Activated T-cell treated with anti-CD3 and anti-CD28 coated beads for 48 hours (primary cell): ENCODE data around the gene WNT3A.

Experiments
- DNase-seq: peaks from one replicate; pipeline ENCODE4 v3.0.0-alpha.2; 2020; ENCODE audit warnings: low read depth

The WNT3A gene

GRCh38 chr1:228084325-228084724 is 77.5 kb downstream of the WNT3A start:
- no peak for DNase-seq

- no peak for DNase-seq
These were observed 78.0 kb downstream of the WNT3A start for GRCh38 chr1:228084797-228085196.

DNA sequence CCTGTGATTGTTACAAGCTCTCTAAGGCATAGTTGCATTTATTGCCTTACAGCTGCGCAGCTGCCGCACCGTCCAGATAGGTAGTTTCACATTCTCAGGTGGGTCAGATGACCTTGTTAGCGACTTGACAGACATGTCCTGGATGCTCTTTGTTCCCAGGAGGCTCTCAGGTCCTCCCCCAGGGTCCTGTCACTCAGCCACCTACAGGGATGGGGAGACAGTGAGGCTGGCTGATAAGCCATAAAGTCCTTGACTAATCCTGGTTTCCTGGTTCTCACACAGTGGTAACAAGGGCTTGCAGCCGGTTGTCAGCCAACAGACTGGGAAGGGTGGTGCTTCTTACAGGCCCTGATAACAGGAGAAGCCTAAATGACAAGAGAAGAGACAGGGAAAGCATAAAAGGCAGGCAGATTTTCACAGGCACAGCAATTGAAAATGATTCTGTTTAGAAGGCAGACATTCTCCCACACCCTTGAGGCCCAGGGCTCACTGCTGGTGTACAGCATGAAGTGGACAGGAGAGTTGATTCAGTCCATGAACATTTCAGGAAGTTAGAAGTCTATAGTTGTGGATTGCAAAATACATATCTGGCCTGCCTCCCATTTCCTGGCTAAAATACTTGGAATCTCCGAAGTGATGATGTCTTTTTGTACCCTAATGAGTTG is 78.6 kb downstream of the WNT3A start:
- DNase-seq, result no peak

DNA sequence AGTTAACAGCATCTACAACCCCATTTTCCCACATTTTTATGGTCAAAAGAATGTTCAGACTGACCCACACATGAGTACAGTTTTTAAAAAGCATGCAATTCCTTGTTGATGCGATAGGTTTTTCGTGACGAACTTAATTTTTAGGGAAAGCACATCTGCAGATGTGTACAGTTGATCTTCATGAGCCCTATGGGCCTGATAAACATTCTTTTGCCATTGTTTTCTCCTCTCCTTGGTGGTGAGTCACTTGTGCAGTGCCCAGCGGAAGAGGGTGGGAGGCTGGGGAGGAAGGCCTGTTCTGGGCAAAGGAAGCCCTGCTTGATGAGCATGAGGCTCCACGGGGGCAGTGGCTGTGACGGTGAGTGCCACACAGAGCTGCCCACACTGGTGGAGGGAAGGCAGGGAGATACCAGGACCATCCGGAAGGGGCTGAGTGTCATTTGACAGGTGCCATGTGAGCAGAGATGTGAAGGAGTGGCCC is 81.0 kb downstream of the WNT3A start:
- DNase-seq, result no peak

DNA sequence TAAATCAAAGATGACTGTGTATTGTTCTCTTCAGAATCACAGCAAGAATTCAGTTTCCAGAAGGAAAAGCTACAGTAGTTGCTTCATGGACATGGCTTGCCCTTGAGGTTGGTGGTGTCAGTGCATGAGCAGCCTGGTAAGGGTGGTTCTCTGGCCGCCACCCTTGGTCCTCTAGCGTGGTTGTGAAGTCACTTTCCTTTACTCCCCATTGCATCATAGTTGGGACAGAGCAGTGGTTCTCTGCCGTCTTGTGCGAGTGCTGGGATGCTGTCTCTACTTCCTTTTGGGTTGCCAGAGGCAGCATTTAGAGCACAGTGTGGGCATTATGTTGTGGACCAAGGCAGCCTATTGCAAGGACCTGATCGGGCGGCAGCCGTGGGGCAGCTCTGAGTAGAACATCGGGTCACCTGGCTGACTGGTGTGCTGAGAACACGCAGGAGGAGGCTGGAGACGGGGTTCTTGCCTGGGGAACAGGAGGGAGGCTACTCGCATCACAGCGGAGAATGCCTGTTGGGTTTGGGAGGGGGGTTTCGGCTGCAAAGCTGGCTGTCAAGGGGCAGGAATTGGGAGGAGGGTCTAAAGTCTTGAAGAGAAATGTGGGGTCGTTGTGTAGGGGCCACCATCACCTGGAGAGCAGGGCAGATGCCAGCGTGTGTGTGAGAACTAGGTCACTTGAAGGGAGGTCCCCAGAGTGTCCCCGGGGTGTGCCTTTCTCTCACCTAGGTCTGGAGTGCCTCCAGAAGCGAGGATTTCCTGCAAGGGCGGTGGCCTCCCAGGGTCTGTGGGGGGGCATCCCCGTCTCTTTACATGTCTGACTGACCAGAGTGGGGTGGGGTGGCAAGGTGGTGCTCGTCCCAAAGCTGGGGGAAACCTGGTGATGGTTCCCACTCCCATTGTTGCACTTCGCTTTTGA is 82.0 kb downstream of the WNT3A start:
- no peak for DNase-seq

DNA sequence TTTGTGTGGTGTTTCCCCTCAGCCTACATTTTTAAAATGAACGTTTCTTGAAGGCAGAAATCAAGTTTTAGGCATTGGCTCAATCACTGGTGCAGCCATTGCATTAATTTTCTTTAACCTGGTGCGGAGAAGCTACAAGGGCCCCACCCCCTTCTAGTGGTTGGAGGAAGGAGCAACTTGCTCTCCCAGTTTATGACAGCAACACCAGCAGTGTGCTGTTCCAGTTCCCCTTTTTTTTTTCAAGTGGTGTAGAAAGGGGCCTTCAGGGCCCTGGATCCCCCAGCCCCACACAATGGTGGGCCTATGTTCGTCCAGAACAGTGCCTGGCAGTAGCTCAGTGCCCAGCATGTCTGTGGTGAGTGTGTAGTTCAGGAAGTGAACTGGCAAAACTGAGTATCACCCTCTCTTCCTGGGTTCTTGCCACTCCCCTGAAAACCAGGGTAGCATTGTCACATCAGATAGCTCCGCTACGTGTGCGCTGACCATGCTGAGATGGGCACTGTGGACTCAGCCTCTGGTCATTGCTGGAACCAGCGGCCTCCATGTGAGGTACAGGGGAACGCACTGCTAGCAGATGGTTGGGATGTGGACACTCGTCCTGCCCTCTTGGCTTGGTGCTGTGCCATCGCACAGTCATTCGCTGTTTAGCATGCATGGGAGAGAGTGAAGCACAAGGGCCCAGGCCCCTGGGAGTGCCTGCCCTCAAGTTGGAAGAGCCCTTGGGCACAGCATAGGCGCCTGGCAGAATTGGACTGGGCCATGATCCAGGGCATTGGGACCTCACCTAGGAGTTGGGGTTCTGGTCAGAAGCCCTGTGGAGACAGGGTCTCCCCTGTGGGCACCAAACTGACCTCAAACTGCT is 83.0 kb downstream of the WNT3A start:
- DNase-seq, result no peak

- no peak for DNase-seq
These were observed 83.8 kb downstream of the WNT3A start for GRCh38 chr1:228090613-228091081.

DNA sequence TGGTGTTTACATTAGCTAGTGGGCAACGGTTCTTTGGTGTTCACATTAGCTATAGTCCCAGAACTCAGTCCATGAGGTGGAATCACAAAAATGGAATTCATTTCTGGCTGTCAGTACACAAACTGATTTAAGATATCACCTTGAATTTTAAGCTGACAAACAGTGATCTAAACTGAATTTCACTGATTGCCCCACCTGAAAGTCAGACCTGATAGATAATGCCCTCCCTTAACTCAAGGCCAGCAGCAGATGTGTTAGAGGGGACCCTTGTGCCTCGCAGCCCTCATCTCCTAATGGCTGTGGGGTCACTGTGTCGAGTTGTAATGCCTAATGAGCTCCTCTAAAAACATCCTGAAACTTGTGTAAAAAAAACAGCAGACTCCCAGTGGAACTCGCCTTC is 84.3 kb downstream of the WNT3A start:
- DNase-seq, result no peak

DNA sequence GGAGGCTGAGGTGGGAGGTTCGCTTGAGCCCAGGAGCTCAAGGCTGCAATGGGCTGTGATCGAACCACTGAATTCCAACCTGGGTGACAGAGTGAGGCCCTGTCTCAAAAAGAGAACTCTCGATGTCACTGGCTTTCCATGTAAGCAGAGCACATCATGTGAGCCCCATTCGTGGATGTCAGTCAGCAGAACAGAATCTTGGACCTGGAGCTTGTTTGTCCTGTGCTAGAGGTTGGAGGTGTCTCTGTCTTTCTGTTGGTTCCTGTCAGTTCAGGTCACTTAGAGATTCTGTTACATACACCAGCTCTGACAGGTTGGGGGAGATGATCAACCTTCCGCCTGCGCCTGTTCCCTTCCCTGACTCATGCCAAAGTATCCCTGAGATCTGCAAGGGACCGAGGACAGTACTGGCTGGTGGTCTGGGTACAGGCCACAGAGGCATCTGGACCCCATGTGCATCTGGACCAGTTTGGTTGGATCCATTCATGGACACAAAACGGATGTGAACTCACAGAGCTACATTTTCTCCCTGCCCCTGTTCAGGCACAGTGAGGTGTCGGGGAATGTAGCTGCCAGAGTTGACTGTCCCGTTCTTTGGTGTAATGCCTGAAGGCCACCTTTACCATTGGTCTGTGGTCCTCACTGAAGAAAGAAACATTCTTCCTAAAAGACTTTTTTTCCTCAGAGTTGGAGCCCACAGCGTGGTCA is 85.7 kb downstream of the WNT3A start:
- DNase-seq, result no peak

DNA sequence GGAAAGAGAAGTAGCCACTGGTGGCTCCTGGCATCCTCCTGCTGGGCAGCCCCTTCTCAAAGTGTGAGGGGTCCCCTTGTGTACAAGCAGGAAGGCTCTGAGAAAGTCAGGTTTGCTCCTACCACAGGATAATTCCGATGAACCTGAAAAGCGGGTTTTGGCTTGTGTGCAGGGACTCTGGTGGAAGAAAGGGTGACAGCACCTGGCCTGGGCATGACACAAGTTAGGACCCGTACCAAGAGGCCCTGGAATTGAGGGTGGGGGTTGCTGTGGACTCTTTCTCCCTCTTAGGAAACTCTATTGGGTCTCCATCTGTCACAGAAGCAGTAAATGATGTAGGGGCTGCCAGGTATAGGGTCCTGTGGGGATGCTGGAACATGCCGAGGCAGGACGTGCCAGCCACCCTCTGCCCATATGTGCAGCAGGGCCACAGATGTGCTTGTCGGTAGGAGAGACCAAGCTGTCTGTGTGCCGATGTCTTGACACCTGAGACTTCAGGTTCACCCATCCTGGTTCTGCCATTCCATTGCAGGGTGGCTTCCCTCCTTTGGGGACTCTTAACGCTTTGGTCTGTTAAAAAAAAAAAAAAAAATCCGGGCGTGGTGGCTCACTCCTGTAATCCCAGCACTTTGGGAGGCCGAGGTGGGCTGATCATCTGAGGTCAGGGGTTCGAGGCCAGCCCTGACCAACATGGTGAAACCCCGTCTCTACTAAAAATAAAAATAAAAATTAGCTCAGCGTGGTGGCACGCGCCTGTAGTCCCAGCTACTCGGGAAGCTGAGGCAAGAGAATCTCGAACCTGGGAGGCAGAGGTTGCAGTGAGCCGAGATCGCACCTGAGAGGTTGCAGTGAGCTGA is 86.5 kb downstream of the WNT3A start:
- DNase-seq, result no peak

DNA sequence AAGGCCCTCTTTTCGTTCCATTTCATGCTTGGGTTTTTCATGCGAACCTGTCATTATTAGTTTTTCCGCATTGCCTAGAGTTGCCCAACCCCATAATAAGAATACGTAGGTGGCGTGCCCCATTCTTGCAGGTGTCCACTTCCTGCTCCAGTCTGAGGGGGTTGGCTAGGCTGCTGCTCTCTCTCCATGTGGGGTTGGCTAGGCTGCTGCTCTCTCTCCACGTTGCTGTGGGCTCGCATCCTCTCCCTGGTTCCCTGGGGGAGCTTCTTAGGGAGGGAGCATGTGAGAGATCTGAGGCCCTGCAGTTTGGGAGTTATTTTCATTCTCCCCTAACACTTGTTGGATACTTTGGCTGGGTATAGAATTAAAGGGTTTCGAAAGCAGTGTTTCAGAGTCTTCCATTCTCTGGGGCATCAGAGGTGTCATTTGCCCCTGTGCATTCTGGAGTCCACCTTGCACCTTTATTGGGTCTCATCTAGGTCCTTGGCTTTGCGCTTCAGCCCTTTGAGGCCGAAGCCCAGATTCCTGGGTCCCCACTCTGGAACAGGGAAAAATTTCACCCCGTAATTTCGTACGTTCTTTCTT is 87.7 kb downstream of the WNT3A start:
- DNase-seq, result no peak

DNA sequence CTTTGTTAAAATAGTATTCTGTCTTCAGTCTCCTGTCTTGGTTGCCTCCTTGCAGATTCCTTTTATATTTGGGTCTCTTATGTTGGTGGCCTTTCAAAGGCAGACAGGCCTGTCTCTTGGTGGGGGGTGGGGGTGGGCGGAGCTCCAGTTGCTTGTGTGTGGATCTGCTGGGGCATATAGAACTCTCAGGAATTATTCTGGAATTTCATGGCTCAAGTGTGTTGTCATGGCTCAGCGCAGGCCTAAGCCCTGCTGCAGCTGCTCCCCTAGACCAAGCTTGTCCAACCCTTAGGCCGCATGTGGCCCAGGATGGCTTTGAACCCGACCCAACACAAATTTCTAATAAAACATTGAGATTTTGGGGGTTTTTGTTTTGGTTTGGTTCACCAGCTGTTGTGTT is 88.4 kb downstream of the WNT3A start:
- no peak for DNase-seq

GRCh38 chr1:228095938-228096337 is 89.1 kb downstream of the WNT3A start:
- DNase-seq, result no peak

DNA sequence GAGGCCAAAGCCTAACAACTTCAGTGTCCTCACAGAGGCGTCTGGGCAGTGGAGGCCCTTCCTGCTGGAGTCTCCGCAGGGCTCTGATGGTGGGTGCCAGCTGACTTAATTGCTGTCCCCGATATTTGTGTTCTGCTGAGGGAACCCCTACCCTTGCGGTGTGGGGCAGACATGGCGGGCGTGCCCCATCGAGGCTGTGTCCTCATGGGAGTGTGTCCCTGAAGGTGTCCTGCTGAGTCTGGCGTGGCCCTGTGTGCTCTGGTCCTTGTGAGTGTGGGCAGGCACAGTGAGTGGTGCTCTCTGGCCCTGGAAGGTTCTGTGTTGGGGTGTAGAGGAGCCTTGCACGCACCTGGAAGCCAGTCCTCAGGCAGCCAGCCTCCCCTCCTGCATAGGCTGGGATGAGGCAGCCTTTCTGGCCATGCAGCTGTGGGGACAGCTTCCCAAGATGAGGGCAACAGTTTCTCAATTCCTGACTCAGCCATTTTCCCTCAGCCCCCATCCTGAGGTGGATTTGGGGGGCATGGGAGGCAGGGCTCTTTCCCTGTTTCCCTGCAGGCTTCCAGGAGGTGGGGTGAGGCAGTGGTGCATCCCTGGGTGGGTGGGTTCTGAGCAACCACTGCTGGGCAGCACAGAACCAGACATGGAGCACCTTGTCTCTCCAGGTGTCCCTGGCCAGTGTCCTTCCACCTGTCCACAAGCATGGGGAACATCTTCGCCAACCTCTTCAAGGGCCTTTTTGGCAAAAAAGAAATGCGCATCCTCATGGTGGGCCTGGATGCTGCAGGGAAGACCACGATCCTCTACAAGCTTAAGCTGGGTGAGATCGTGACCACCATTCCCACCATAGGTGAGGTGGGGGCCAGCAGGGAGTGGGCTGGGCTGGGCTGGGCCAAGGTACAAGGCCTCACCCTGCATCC is 89.9 kb downstream of the WNT3A start:
- no peak for DNase-seq

DNA sequence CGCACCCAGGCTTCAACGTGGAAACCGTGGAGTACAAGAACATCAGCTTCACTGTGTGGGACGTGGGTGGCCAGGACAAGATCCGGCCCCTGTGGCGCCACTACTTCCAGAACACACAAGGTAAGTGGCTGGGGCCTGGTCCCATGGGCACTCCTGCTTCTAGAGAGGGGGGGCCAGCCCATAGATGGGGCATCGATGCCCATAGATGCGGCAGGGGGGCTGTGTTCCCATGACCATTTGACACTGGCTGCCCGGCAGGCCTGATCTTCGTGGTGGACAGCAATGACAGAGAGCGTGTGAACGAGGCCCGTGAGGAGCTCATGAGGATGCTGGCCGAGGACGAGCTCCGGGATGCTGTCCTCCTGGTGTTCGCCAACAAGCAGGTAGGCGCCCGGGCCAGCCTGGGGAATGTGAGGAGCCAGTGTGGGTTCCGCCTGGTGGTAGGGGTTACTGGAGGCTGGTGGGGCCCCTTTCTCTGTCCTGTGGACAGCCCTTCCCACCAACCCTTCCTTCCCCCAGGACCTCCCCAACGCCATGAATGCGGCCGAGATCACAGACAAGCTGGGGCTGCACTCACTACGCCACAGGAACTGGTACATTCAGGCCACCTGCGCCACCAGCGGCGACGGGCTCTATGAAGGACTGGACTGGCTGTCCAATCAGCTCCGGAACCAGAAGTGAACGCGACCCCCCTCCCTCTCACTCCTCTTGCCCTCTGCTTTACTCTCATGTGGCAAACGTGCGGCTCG is 90.7 kb downstream of the WNT3A start:
- DNase-seq, result no peak

- DNase-seq, result no peak
These were observed 91.6 kb downstream of the WNT3A start for GRCh38 chr1:228098323-228098931.

DNA sequence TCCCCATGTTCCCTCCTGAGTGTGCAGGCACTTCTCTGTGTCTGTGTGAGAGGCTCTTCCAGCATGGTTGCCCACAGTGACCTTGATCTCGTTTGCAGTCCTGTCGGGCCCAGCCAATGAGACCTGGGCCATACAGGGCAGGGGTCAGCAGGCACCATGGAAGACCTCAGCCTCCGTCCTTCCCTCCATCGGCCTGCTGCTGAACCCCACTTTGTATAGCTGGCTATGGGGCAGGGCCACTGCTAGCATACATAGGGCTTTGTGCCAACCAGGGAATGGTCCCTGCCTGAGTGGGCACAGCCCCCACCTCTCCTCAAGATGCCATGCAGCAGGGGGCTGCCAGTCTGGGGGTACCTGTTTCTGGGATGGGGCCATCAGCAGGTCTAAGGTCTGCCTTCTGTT is 92.5 kb downstream of the WNT3A start:
- DNase-seq, result no peak
